GM18951 (cell line): Measurements from ENCODE around the gene RCBTB2.
A peak's percentile ranks its signal among the peaks of the same experiment; 100 is the strongest.

Experiments
- POLR2A ChIP-seq: IDR thresholded peaks from 4 replicates; pipeline ENCODE4 v1.6.1; 2011; ENCODE audit warnings: mild to moderate bottlenecking; ENCODE audit not compliant: insufficient read length, insufficient read depth; ENCODE audit errors: extremely low read depth
- in situ Hi-C: fragments of 300-500 bp; cut with MboI; formaldehyde crosslinking; loops from one replicate; pipeline ENCODE4 v1.12.0; 2022; ENCODE audit warnings: low sequenced_read_pairs, mixed read lengths, inconsistent platforms; ENCODE audit not compliant: unreplicated experiment

The RCBTB2 gene

GRCh38 chr13:48532506-48533499 is at the start of gene RCBTB2:
Gene RCBTB2 (minus strand): TSS chr13:48533080. CDS start chr13:48521939, 11,141 bp downstream.
- TF ChIP-seq POLR2A, result peak; percentile 83
- in situ Hi-C loops, result no loop called here

GRCh38 chr13:48582084-48582483 is 49.2 kb upstream of the RCBTB2 start:
- in situ Hi-C loops, result loop anchor here (25.0 kb wide), 1 partner anchor 445 kb away; no protein-coding TSS in a partner anchor
- no peak for TF ChIP-seq POLR2A

- in situ Hi-C loops, result loop anchor here (25.0 kb wide), 1 partner anchor 444 kb away; no protein-coding TSS in a partner anchor
- TF ChIP-seq POLR2A, result no peak
These were observed 48.0 kb upstream of the RCBTB2 start for GRCh38 chr13:48580896-48581295.

- TF ChIP-seq POLR2A, result no peak
- in situ Hi-C loops, result loop anchor here (25.0 kb wide), 1 partner anchor 443 kb away; no protein-coding TSS in a partner anchor
These were observed 47.4 kb upstream of the RCBTB2 start for GRCh38 chr13:48580185-48580803.

- in situ Hi-C loops, result loop anchor here (5.0 to 25.0 kb wide), 3 partner anchors 53 to 443 kb away; no protein-coding TSS in a partner anchor
These were observed 47.0 kb upstream of the RCBTB2 start for GRCh38 chr13:48579919-48580180.

GRCh38 chr13:48579165-48579918 is 46.5 kb upstream of the RCBTB2 start:
- TF ChIP-seq POLR2A, result peak; percentile 34
- in situ Hi-C loops, result loop anchor here (5.0 to 25.0 kb wide), 3 partner anchors 52 to 442 kb away; no protein-coding TSS in a partner anchor

- in situ Hi-C loops, result loop anchor here (5.0 to 25.0 kb wide), 3 partner anchors 51 to 441 kb away; no protein-coding TSS in a partner anchor
- peak; percentile 35 for TF ChIP-seq POLR2A
These were observed 45.8 kb upstream of the RCBTB2 start for GRCh38 chr13:48578516-48579164.

GRCh38 chr13:48576448-48577010 is 43.6 kb upstream of the RCBTB2 start:
- in situ Hi-C loops, result loop anchor here (5.0 to 25.0 kb wide), 3 partner anchors 49 to 439 kb away; no protein-coding TSS in a partner anchor
- TF ChIP-seq POLR2A, result no peak

- in situ Hi-C loops, result loop anchor here (5.0 to 25.0 kb wide), 3 partner anchors 48 to 438 kb away; no protein-coding TSS in a partner anchor
These were observed 42.2 kb upstream of the RCBTB2 start for GRCh38 chr13:48575031-48575430.

GRCh38 chr13:48574041-48574796 is 41.3 kb upstream of the RCBTB2 start:
- peak; percentile 22 for TF ChIP-seq POLR2A
- in situ Hi-C loops, result loop anchor here (10.0 kb wide), 1 partner anchor 79 kb away; no protein-coding TSS in a partner anchor

More at GRCh38 chr13:48575031-48575430, 42.2 kb upstream of the RCBTB2 start:
- no peak for TF ChIP-seq POLR2A
